ENCODE measurements around the gene ZNF785. TPM values are rescaled to one million over a fixed set of nuclear protein-coding genes. Genes with fewer than 3 reads are reported as not detected.

The ZNF785 gene
- total RNA-seq, 1 donor from 2014 or later = 22.8 TPM

DNA sequence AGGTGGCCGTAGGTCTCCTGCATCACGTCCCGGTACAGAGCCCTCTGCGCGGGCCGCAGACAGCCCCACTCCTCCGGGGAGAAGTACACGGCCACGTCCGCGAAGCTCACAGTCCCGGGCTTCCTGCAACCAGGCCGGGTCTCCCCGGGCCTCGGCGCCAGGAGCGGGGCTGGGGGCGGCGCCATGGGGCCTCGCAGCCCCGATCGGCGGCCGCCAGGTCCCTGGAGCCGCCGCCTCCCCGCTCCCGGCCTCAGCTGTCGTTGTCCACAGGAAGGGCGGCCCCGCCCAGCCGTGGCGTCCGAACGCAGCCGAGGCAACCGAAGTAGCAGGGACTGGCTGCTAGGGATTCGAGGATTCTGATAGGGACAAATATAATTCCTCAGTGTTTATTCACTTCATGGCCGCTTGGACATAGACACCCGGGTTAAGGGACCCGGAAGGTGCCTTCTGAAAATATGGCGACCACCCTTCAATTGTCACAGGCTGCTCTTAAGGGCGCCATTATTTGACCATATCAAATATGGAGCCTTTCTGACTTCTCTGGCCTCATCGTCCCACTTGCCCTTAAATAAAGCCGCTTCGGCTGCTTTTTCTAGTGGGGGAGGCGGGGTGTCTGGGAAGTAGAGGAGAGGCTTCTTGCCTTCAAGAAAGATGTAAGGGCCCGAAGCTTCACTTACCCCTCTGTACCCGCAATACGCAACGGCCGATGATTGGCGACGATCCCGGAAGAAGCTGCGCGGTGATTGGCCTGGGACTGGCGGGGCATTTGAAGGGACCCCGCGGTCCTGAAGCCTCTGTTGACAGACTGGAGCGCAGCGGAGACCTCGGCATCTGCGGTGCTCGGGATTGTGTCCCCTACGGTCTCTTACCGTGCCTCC, 13.8 kb downstream of the ZNF785 start, which contains the start of gene ZNF688:
ZNF688 (minus strand) TSS at position 270 of the 878 bp plus-strand sequence; CDS start at position 185, 85 bp downstream.
- ChIA-PET POLR2A (interaction anchor here (0.6 to 2.9 kb wide), 34 partner anchors 12 to 506 kb away, joined by 3 to 152 read pairs (median 5); partner anchors contain the start of genes ALDOA, CD2BP2, CORO1A and DCTPP1), CTCF (interaction anchor here (0.8 to 2.8 kb wide), 5 partner anchors 11 to 141 kb away, joined by 3 to 13 read pairs (median 5); partner anchors contain the start of genes DCTPP1 and ZNF764)
- Mint-ChIP-seq H3K36me3 (ENCODE audit: low read depth) (no peaks in the 10 kb centered on the region), H3K9me3 (no peaks in the 10 kb centered on the region), H3K27me3 (no peaks in the 10 kb centered on the region), H3K27ac (peak within 1 kb of the TSS; percentile 96), H3K4me3 (peak within 1 kb of the TSS; percentile 89), H3K4me1 (peaks cover 41% of the 10 kb centered on the region)
- DNase-seq (peak; percentile 78), ATAC-seq (ENCODE audit: low read depth) (peak; percentile 86)
- no peak for TF ChIP-seq CTCF (IDR thresholded peaks at IDR 0.05)
- intact Hi-C loops (cut with micrococcal nuclease) = loop anchor here (1.0 kb wide), 9 partner anchors 13 to 141 kb away; partner anchors contain the start of genes DCTPP1, FBRS, PRR14 and ZNF689

DNA sequence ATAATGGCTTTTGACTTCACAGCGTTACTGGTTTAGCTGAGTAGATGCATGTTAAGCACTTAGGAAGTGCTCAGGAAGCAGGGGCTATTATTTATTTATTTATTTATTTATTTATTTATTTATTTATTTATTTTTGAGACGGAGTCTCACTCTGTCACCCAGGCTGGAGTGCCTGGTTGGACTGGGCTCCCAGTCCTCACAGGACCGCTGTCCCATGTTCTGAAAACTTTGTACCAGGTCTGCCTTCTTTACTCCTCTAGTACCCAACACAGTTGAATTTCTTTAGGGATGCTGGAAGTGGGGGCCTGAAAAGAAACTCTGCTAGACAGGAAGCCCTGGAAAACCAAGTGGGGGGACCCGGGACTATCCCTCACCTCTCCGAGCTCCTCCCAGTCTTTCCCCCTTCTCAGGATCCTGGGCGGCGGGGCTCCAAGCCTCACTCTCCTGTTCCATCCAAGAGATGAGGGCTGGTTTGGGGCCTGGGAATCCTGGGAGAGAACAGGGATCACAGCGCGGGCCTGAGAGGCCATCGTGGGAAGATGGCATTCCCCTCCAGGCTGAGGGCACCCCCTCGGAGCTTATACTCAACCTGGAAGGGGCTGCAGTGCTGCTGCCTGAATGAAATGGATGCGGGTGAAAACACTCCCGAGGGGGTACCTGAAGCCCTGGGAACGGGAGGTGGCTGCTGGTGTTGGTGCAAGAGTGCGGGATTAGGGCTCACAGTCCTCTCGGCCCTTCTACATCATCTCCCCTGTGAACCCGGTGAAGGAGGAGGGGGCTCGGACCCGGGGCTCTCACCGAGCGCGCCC, 14.7 kb downstream of the ZNF785 start:
- no peaks in the 10 kb centered on the region for H3K9me3 Mint-ChIP-seq
- intact Hi-C loops (cut with micrococcal nuclease) = loop anchor here (1.0 kb wide), 2 partner anchors 36 to 44 kb away; no protein-coding TSS in a partner anchor
- TF ChIP-seq CTCF (IDR thresholded peaks at IDR 0.05) = no peak
- CTCF ChIA-PET = interaction anchor here (1.2 to 2.8 kb wide), 3 partner anchors 12 to 141 kb away, joined by 5 to 13 read pairs (median 12); partner anchors contain the start of genes DCTPP1 and ZNF764
- H3K27me3 Mint-ChIP-seq = no peaks in the 10 kb centered on the region
- DNase-seq (no peak), ATAC-seq (ENCODE audit: low read depth) (no peak)
- POLR2A ChIA-PET = interaction anchor here (0.8 to 2.9 kb wide), 25 partner anchors 12 to 505 kb away, joined by 3 to 152 read pairs (median 9); partner anchors contain the start of genes ALDOA, CD2BP2, CORO1A and DCTPP1
- H3K4me1 Mint-ChIP-seq = peaks cover 41% of the 10 kb centered on the region
- H3K36me3 Mint-ChIP-seq (ENCODE audit: low read depth) = no peaks in the 10 kb centered on the region
- peak overlapping the region; percentile 87 for H3K4me3 Mint-ChIP-seq
- peak overlapping the region; percentile 89 for H3K27ac Mint-ChIP-seq

DNA sequence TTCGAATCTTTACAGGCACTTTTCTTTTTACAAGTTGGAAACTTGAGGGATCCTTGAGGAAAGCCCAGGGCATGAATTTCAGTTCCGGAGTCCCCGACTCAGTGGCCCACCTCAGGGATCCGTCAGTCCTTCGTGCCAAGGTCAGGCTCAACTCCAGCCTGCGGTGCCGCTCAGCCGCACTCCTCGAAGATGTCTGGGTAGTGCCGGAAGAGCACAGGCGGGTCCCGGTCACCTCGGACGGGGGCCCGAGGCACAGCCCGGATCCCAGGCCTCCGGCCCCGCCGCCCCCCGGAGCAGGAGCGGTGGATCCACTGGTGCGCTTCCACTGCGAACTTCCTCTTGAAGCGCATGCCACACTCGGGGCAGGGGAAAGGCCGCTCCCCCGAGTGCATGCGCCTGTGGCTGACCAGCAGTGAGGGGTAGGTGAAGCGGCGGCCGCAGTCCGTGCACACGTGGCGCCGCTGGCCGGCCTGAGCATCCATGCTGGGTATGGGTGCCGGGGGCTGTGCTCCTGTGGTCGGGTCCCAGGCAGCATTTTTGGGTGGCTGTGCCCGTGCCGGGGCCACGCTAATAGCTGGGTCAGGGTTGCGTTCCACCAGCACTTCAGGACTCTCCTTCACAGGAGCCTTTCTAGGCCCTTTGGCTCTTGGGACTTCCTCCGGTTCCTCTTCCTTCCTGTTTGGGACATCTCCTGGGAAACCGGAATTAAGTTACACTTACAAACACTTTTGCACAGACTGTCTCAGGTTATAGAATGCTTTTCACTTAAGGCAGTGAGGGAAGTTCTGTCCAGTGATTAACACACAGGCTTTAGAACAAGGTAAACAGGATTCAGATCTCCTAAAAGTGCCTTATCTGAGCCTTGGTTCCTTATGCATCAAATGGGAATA, 15.5 kb downstream of the ZNF785 start:
- no peaks in the 10 kb centered on the region for H3K27me3 Mint-ChIP-seq

More for the DNA sequence above, 15.5 kb downstream of the ZNF785 start:
- intact Hi-C loops (cut with micrococcal nuclease) = no loop called here
- Mint-ChIP-seq H3K27ac (peak overlapping the region; percentile 16), H3K36me3 (ENCODE audit: low read depth) (no peaks in the 10 kb centered on the region), H3K4me3 (no peak overlapping the region), H3K4me1 (peaks cover 41% of the 10 kb centered on the region), H3K9me3 (no peaks in the 10 kb centered on the region)
- no peak for TF ChIP-seq CTCF (IDR thresholded peaks at IDR 0.05)
- no peak for ATAC-seq (ENCODE audit: low read depth)
- CTCF ChIA-PET = interaction anchor here (2.8 kb wide), 1 partner anchor 140 kb away, joined by 13 read pairs; the partner anchor contains the start of gene DCTPP1
- POLR2A ChIA-PET = interaction anchor here (1.5 to 2.9 kb wide), 11 partner anchors 11 to 178 kb away, joined by 3 to 152 read pairs (median 14); partner anchors contain the start of genes DCTPP1, FBRS, ITGAL and PHKG2
- DNase-seq = no peak
